H1 (cell line): ENCODE results near the gene PNPLA3. TPM values are rescaled to one million over a fixed set of nuclear protein-coding genes. Genes with fewer than 3 reads are reported as not detected.

Source experiments
- CTCF ChIA-PET: fragments of 300-600 bp; sonication (Branson Sonifier 250); formaldehyde crosslinking; loops from one replicate; lab custom pipeline; 2021; ENCODE audit not compliant: partially characterized antibody; lab: Charles Lee
- POLR2A ChIA-PET: fragments of 300-600 bp; sonication (Branson Sonifier 250); formaldehyde crosslinking; loops from one replicate; lab custom pipeline; 2021; ENCODE audit warnings: inconsistent platforms; ENCODE audit not compliant: partially characterized antibody; lab: Charles Lee
- DNase-seq, 2 experiments: peaks; one replicate each; pipeline versions ENCODE4 v3.0.0 to v3.0.0-alpha.2; 2010 to 2022; ENCODE audit warnings: low spot score in 2 of 2, low read depth in 1 of 2, mixed read lengths in 1 of 2
- FAIRE-seq: peaks from 2 replicates; lab custom pipeline; 2011; peaks lifted over from hg19 to GRCh38; lab: Jason Lieb, UNC
- H2AFZ ChIP-seq: 2 replicates; pipeline ENCODE4 v1.8.1; 2012; ENCODE audit warnings: low read length, inconsistent platforms
- H2AK5ac ChIP-seq: 2 replicates; pipeline ENCODE4 v1.6.1; 2013; ENCODE audit warnings: low read depth, low read length
- H2BK120ac ChIP-seq: replicated peaks from 2 replicates; pipeline ENCODE3; 2013; ENCODE audit warnings: low read depth, low read length, inconsistent platforms
- H2BK12ac ChIP-seq: 2 replicates; pipeline ENCODE4 v1.6.1; 2013; ENCODE audit warnings: low read depth, low read length
- H2BK15ac ChIP-seq: 2 replicates; pipeline ENCODE4 v1.6.1; 2013; ENCODE audit warnings: low read length
- H2BK20ac ChIP-seq: 2 replicates; pipeline ENCODE4 v1.6.1; 2013; ENCODE audit warnings: low read length
- H2BK5ac ChIP-seq: 2 replicates; pipeline ENCODE4 v1.6.1; 2013; ENCODE audit warnings: low read depth, low read length
- H3K14ac ChIP-seq: 2 replicates; pipeline ENCODE4 v1.6.1; 2013; ENCODE audit warnings: inconsistent platforms; ENCODE audit not compliant: insufficient read length
- H3K18ac ChIP-seq: 2 replicates; pipeline ENCODE4 v1.6.1; 2013; ENCODE audit warnings: low read length; ENCODE audit errors: extremely low read depth
- H3K23ac ChIP-seq: 2 replicates; pipeline ENCODE4 v1.6.1; 2013; ENCODE audit warnings: inconsistent platforms; ENCODE audit not compliant: insufficient read length
- H3K23me2 ChIP-seq: 2 replicates; pipeline ENCODE4 v1.6.1; 2013; ENCODE audit warnings: low read depth, low read length
- H3K27ac ChIP-seq: 2 replicates; pipeline ENCODE4 v1.6.1; 2011; ENCODE audit warnings: low read depth, low read length, inconsistent platforms
- H3K27me3 ChIP-seq, 4 experiments: replicated peaks in 1 of 4; 1 replicate in 1 of 4; 2 replicates in 3 of 4; pipeline versions ENCODE4 v1.6.1 to v1.8.1; 2011 to 2013; ENCODE audit warnings: low read length in 3 of 4, mild to moderate bottlenecking in 3 of 4, inconsistent platforms in 2 of 4, mixed read lengths in 2 of 4, moderate library complexity in 1 of 4; ENCODE audit not compliant: control insufficient read depth in 3 of 4, insufficient read depth in 3 of 4; ENCODE audit errors: extremely low read depth in 1 of 4
- H3K36me3 ChIP-seq, 4 experiments: 2 replicates each; pipeline versions ENCODE4 v1.6.1 to v1.8.1; 2011 to 2013; ENCODE audit warnings: mild to moderate bottlenecking in 4 of 4, low read length in 3 of 4, moderate library complexity in 2 of 4, control low read depth in 1 of 4, inconsistent platforms in 1 of 4; ENCODE audit not compliant: insufficient read depth in 4 of 4, control insufficient read depth in 2 of 4
- H3K4ac ChIP-seq: replicated peaks from 2 replicates; pipeline ENCODE3; 2013; ENCODE audit warnings: low read length, low read depth, mixed read lengths, inconsistent platforms; ENCODE audit not compliant: insufficient read length
- H3K4me1 ChIP-seq, 4 experiments: replicated peaks in 1 of 4; 1 replicate in 1 of 4; 2 replicates in 3 of 4; pipeline versions ENCODE4 v1.6.1 to v1.8.1; 2011 to 2013; ENCODE audit warnings: low read length in 3 of 4, inconsistent platforms in 2 of 4, mixed read lengths in 1 of 4; ENCODE audit not compliant: insufficient read depth in 4 of 4, control insufficient read depth in 3 of 4
- H3K4me2 ChIP-seq, 2 experiments: 2 replicates each; pipeline versions ENCODE4 v1.6.1 to v1.8.1; 2011 to 2013; ENCODE audit warnings: low read depth in 2 of 2, low read length in 2 of 2, control low read depth in 1 of 2, inconsistent platforms in 1 of 2, mild to moderate bottlenecking in 1 of 2; ENCODE audit not compliant: insufficient read depth in 1 of 2
- H3K4me3 ChIP-seq, 4 experiments: fragments of 200-600, 300-600 bp in 1 of 4; sonication (generic), shearing (Covaris generic), sonication (Bioruptor Twin) in 1 of 4; 2 replicates each; pipeline versions ENCODE4 v1.5.1 to v1.8.1; 2011 to 2016; ENCODE audit warnings: low read length in 4 of 4, low read depth in 3 of 4, control low read depth in 2 of 4, inconsistent platforms in 2 of 4, mild to moderate bottlenecking in 2 of 4, mixed read lengths in 1 of 4, moderate library complexity in 1 of 4; ENCODE audit not compliant: insufficient read depth in 2 of 4; ENCODE audit errors: extremely low read depth in 1 of 4
- H3K56ac ChIP-seq: replicated peaks from 2 replicates; pipeline ENCODE3; 2013; ENCODE audit warnings: low read depth, mild to moderate bottlenecking, mixed read lengths, low read length, inconsistent platforms; ENCODE audit not compliant: insufficient read length
- H3K79me1 ChIP-seq: 2 replicates; pipeline ENCODE4 v1.6.1; 2013; ENCODE audit warnings: low read depth, low read length, control low read depth
- H3K79me2 ChIP-seq, 2 experiments: 2 replicates each; pipeline versions ENCODE4 v1.6.1 to v1.8.1; 2012 to 2013; ENCODE audit warnings: low read length in 2 of 2, mild to moderate bottlenecking in 2 of 2, inconsistent platforms in 1 of 2; ENCODE audit not compliant: insufficient read depth in 2 of 2, control insufficient read depth in 1 of 2
- H3K9ac ChIP-seq, 4 experiments: replicated peaks in 1 of 4; 1 replicate in 1 of 4; 2 replicates in 3 of 4; pipeline versions ENCODE4 v1.6.1 to v1.8.1; 2011 to 2013; ENCODE audit warnings: low read depth in 3 of 4, low read length in 3 of 4, control low read depth in 2 of 4, mild to moderate bottlenecking in 2 of 4, moderate library complexity in 2 of 4, inconsistent platforms in 1 of 4; ENCODE audit errors: extremely low read depth in 1 of 4
- H3K9me3 ChIP-seq, 2 experiments: 2 replicates each; pipeline versions ENCODE4 v1.6.1 to v1.8.1; 2012 to 2013; ENCODE audit warnings: mild to moderate bottlenecking in 2 of 2, moderate library complexity in 2 of 2, control low read depth in 1 of 2, inconsistent platforms in 1 of 2, low read depth in 1 of 2, low read length in 1 of 2, mixed read lengths in 1 of 2; ENCODE audit not compliant: insufficient read depth in 2 of 2
- H4K20me1 ChIP-seq, 2 experiments: replicated peaks in 1 of 2; 2 replicates each; pipeline versions ENCODE3 to v1.8.1; 2011 to 2013; ENCODE audit warnings: inconsistent platforms in 2 of 2, low read length in 2 of 2, mild to moderate bottlenecking in 1 of 2; ENCODE audit not compliant: insufficient read depth in 2 of 2, control insufficient read depth in 1 of 2
- H4K5ac ChIP-seq: 2 replicates; pipeline ENCODE4 v1.6.1; 2013; ENCODE audit warnings: low read length, low read depth, mixed read lengths, inconsistent platforms; ENCODE audit not compliant: insufficient read length
- H4K8ac ChIP-seq: 2 replicates; pipeline ENCODE4 v1.8.0; 2013; ENCODE audit warnings: mild to moderate bottlenecking, moderate library complexity, low read length, inconsistent platforms; ENCODE audit not compliant: insufficient read depth; ENCODE audit errors: extremely low read depth
- H4K91ac ChIP-seq: replicated peaks from 2 replicates; pipeline ENCODE3; 2013; ENCODE audit warnings: low read length, mixed read lengths, inconsistent platforms; ENCODE audit not compliant: insufficient read length
- WGBS, 2 experiments: shearing (Covaris generic) in 1 of 2; methylation state at CpG; one replicate each; pipeline versions ENCODE4 v1.1.6 to v1.1.7; 2013 to 2015; ENCODE audit warnings: low lambda C conversion rate in 2 of 2, mixed read lengths in 2 of 2, inconsistent platforms in 1 of 2, low coverage in 1 of 2, missing lambda C conversion rate in 1 of 2; ENCODE audit not compliant: insufficient replicate concordance in 2 of 2, insufficient coverage in 1 of 2, insufficient read length in 1 of 2; ENCODE audit errors: extremely low coverage in 1 of 2, missing lambda C conversion rate in 1 of 2; 5-methylcytosine and 5-hydroxymethylcytosine counted together
- polyA plus RNA-seq, 7 experiments: library from polyadenylated mRNA; depleted of rRNA in 3 of 7; stranded (reverse) in 5 of 7; unstranded in 2 of 7; fragments of >200 nt in 5 of 7; fragments of 200-250 nt in 2 of 7; gene quantifications; 1 replicate in 5 of 7; 2 replicates in 1 of 7; 4 replicates in 1 of 7; pipeline versions ENCODE4 v1.2.1 to v1.2.3, GENCODE V29; 2011 to 2013; ENCODE audit warnings: missing spikeins in 2 of 7, mixed read lengths in 2 of 7
- total RNA-seq: library from RNA; stranded (reverse); fragmentation: NEBNext Ultra II Directional; extraction: Animal tissue kit (Norgen Biotek cat#: 25700); gene quantifications from 2 replicates; pipeline ENCODE4 v1.2.1, GENCODE V29; 2021

PNPLA3 gene
- total and polyA plus RNA-seq, 2 of the 8 experiments (the other 6 are each of a cell fraction or from before 2014, with no cell fraction given), result 17.5 to 23.4 TPM

GRCh38 chr22:43992331-43992821, 68.8 kb downstream of the PNPLA3 start:
- peaks cover 2 to 6% of the 10 kb centered on the region in 2 experiments for H4K20me1 ChIP-seq
- DNase-seq (no peak), FAIRE-seq (no peak)
- 90% methylated on average over 16 of the region's 16 CpGs; no CpG with 5 or more reads in 1 of the 2 experiments for WGBS, 2 experiments
- H3K79me1 ChIP-seq, result no peaks in the 10 kb centered on the region
- no peaks in the 10 kb centered on the region for H3K23me2 ChIP-seq
- no peaks in the 10 kb centered on the region for H3K27me3 ChIP-seq
- H3K9me3 ChIP-seq, result no peaks in the 10 kb centered on the region
- no peak overlapping the region for H4K5ac ChIP-seq
- ChIA-PET CTCF (interaction anchor here (0.6 to 5.7 kb wide), 49 partner anchors 9 to 643 kb away, joined by 3 to 100 read pairs (median 5); no protein-coding TSS in a partner anchor), POLR2A (interaction anchor here (1.1 to 1.5 kb wide), 3 partner anchors 16 to 92 kb away, joined by 3 to 4 read pairs (median 3); no protein-coding TSS in a partner anchor)
- H2BK12ac ChIP-seq, result no peak overlapping the region
- no peak overlapping the region for H3K18ac ChIP-seq
- H3K4me3 ChIP-seq, result no peak overlapping the region
- H3K56ac ChIP-seq, result no peak overlapping the region
- no peak overlapping the region for H2BK15ac ChIP-seq
- no peak overlapping the region for H3K23ac ChIP-seq
- no peaks in the 10 kb centered on the region for H3K79me2 ChIP-seq
- H3K4ac ChIP-seq, result no peak overlapping the region
- H2BK20ac ChIP-seq, result no peak overlapping the region
- no peak overlapping the region for H2AK5ac ChIP-seq
- H3K14ac ChIP-seq, result no peak overlapping the region
- no peak overlapping the region for H2BK5ac ChIP-seq
- H3K9ac ChIP-seq, result no peak overlapping the region
- H4K8ac ChIP-seq, result no peak overlapping the region
- H3K4me1 ChIP-seq, result peaks cover 0 to 2% (median 1%) of the 10 kb centered on the region in 4 experiments; a peak in 3 of 7 replicates
- no peak overlapping the region for H3K27ac ChIP-seq
- no peak overlapping the region for H4K91ac ChIP-seq
- no peak overlapping the region for H2AFZ ChIP-seq
- H3K4me2 ChIP-seq, result no peak overlapping the region
- peaks cover 3 to 27% (median 22%) of the 10 kb centered on the region in 4 experiments; a peak in 5 of 8 replicates for H3K36me3 ChIP-seq
- no peak overlapping the region for H2BK120ac ChIP-seq
